ENCODE data around the gene AP1S3.

The AP1S3 gene

GRCh38 chr2:223753940-223754339 lies 83.4 kb downstream of the AP1S3 start:
- no peak overlapping the region for H3K9ac ChIP-seq (ENCODE audit: low read length)
- no peaks in the 10 kb centered on the region for H3K4me1 ChIP-seq (ENCODE audit: control insufficient read depth, low read depth, low read length)
- no peaks in the 10 kb centered on the region for H3K9me3 ChIP-seq (ENCODE audit: control insufficient read depth, low read depth, low read length)
- H3K27ac ChIP-seq (ENCODE audit: low read length): no peak overlapping the region
- H3K36me3 ChIP-seq (ENCODE audit: control insufficient read depth, low read depth, low read length): no peaks in the 10 kb centered on the region
- no peaks in the 10 kb centered on the region for H3K27me3 ChIP-seq (ENCODE audit: control insufficient read depth, insufficient read depth, low read length)
- no peak overlapping the region for H3K4me3 ChIP-seq (ENCODE audit: low read length)

DNA sequence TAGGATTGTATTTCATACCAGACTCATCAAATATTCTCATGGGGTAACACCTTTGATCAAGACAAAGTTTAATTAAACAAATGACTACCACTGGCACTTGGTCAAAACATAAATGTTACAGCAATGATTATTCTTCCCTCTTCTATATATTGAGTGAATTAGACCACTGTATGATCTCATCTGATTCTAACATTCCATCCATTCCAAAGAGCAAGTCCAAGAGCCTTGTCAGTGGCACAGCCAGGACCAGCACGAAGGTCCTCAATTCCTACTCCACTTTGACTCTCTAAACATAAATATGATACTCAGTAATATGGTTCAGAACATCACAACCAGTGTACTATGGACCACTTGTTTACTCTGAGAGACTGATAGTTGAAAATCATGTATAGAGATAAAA lies 86.4 kb downstream of the AP1S3 start:
- Histone ChIP-seq H3K4me1 (ENCODE audit: control insufficient read depth, low read depth, low read length) (no peaks in the 10 kb centered on the region), H3K9me3 (ENCODE audit: control insufficient read depth, low read depth, low read length) (no peaks in the 10 kb centered on the region), H3K36me3 (ENCODE audit: control insufficient read depth, low read depth, low read length) (no peaks in the 10 kb centered on the region), H3K9ac (ENCODE audit: low read length) (no peak overlapping the region), H3K27me3 (ENCODE audit: control insufficient read depth, insufficient read depth, low read length) (no peaks in the 10 kb centered on the region), H3K27ac (ENCODE audit: low read length) (no peak overlapping the region), H3K4me3 (ENCODE audit: low read length) (no peak overlapping the region)

GRCh38 chr2:223747392-223748042 lies 89.9 kb downstream of the AP1S3 start:
- H3K27ac ChIP-seq (ENCODE audit: low read length): no peak overlapping the region
- H3K9ac ChIP-seq (ENCODE audit: low read length): no peak overlapping the region
- no peaks in the 10 kb centered on the region for H3K4me1 ChIP-seq (ENCODE audit: control insufficient read depth, low read depth, low read length)

GRCh38 chr2:223746611-223747010 lies 90.8 kb downstream of the AP1S3 start:
- H3K9ac ChIP-seq (ENCODE audit: low read length): no peak overlapping the region
- no peak overlapping the region for H3K4me3 ChIP-seq (ENCODE audit: low read length)
- no peaks in the 10 kb centered on the region for H3K4me1 ChIP-seq (ENCODE audit: control insufficient read depth, low read depth, low read length)
- no peak overlapping the region for H3K27ac ChIP-seq (ENCODE audit: low read length)
- H3K36me3 ChIP-seq (ENCODE audit: control insufficient read depth, low read depth, low read length): no peaks in the 10 kb centered on the region
- H3K27me3 ChIP-seq (ENCODE audit: control insufficient read depth, insufficient read depth, low read length): no peaks in the 10 kb centered on the region
- no peaks in the 10 kb centered on the region for H3K9me3 ChIP-seq (ENCODE audit: control insufficient read depth, low read depth, low read length)

More at GRCh38 chr2:223747392-223748042, 89.9 kb downstream of the AP1S3 start:
- Histone ChIP-seq H3K4me3 (ENCODE audit: low read length) (no peak overlapping the region), H3K36me3 (ENCODE audit: control insufficient read depth, low read depth, low read length) (no peaks in the 10 kb centered on the region), H3K27me3 (ENCODE audit: control insufficient read depth, insufficient read depth, low read length) (no peaks in the 10 kb centered on the region), H3K9me3 (ENCODE audit: control insufficient read depth, low read depth, low read length) (no peaks in the 10 kb centered on the region)

GRCh38 chr2:223744580-223744979 lies 92.8 kb downstream of the AP1S3 start:
- H3K27me3 ChIP-seq (ENCODE audit: control insufficient read depth, insufficient read depth, low read length): no peaks in the 10 kb centered on the region
- no peaks in the 10 kb centered on the region for H3K36me3 ChIP-seq (ENCODE audit: control insufficient read depth, low read depth, low read length)
- H3K9ac ChIP-seq (ENCODE audit: low read length): no peak overlapping the region
- H3K4me1 ChIP-seq (ENCODE audit: control insufficient read depth, low read depth, low read length): no peaks in the 10 kb centered on the region
- no peak overlapping the region for H3K27ac ChIP-seq (ENCODE audit: low read length)
- H3K9me3 ChIP-seq (ENCODE audit: control insufficient read depth, low read depth, low read length): no peaks in the 10 kb centered on the region
- no peak overlapping the region for H3K4me3 ChIP-seq (ENCODE audit: low read length)

- H3K4me1 ChIP-seq (ENCODE audit: control insufficient read depth, low read depth, low read length): no peaks in the 10 kb centered on the region
- no peak overlapping the region for H3K27ac ChIP-seq (ENCODE audit: low read length)
- no peak overlapping the region for H3K9ac ChIP-seq (ENCODE audit: low read length)
- no peaks in the 10 kb centered on the region for H3K27me3 ChIP-seq (ENCODE audit: control insufficient read depth, insufficient read depth, low read length)
- H3K36me3 ChIP-seq (ENCODE audit: control insufficient read depth, low read depth, low read length): no peaks in the 10 kb centered on the region
- H3K4me3 ChIP-seq (ENCODE audit: low read length): no peak overlapping the region
- no peaks in the 10 kb centered on the region for H3K9me3 ChIP-seq (ENCODE audit: control insufficient read depth, low read depth, low read length)
Measured at GRCh38 chr2:223740679-223741078, 96.7 kb downstream of the AP1S3 start.

- Histone ChIP-seq H3K27me3 (ENCODE audit: control insufficient read depth, insufficient read depth, low read length) (no peaks in the 10 kb centered on the region), H3K27ac (ENCODE audit: low read length) (no peak overlapping the region), H3K4me1 (ENCODE audit: control insufficient read depth, low read depth, low read length) (no peaks in the 10 kb centered on the region), H3K9me3 (ENCODE audit: control insufficient read depth, low read depth, low read length) (no peaks in the 10 kb centered on the region), H3K9ac (ENCODE audit: low read length) (no peak overlapping the region), H3K36me3 (ENCODE audit: control insufficient read depth, low read depth, low read length) (no peaks in the 10 kb centered on the region), H3K4me3 (ENCODE audit: low read length) (no peak overlapping the region)
Measured at GRCh38 chr2:223737207-223737606, 100.2 kb downstream of the AP1S3 start.

DNA sequence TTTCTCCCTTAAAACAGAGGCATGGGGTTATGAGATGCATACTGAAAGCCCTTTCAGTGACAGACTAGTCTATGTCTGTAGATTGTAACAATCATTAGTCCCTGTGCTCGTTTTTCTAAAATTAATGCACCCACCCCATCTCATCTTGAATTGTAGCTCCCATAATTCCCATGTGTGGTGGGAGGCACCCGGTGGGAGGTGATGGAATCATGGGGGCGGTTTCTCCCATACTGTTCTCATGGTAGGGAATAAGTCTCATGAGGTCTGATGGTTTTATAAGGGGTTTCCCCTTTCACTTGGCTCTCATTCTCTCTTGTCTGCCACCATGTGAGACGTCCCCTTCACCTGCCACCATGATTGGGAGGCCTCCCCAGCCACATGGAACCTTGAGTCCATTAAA lies 100.9 kb downstream of the AP1S3 start:
- Histone ChIP-seq H3K9me3 (ENCODE audit: control insufficient read depth, low read depth, low read length) (no peaks in the 10 kb centered on the region), H3K27ac (ENCODE audit: low read length) (no peak overlapping the region), H3K4me3 (ENCODE audit: low read length) (no peak overlapping the region), H3K9ac (ENCODE audit: low read length) (no peak overlapping the region), H3K36me3 (ENCODE audit: control insufficient read depth, low read depth, low read length) (no peaks in the 10 kb centered on the region), H3K4me1 (ENCODE audit: control insufficient read depth, low read depth, low read length) (no peaks in the 10 kb centered on the region), H3K27me3 (ENCODE audit: control insufficient read depth, insufficient read depth, low read length) (no peaks in the 10 kb centered on the region)

GRCh38 chr2:223735659-223736244 lies 101.6 kb downstream of the AP1S3 start:
- Histone ChIP-seq H3K27ac (ENCODE audit: low read length) (no peak overlapping the region), H3K4me3 (ENCODE audit: low read length) (no peak overlapping the region), H3K9me3 (ENCODE audit: control insufficient read depth, low read depth, low read length) (no peaks in the 10 kb centered on the region), H3K4me1 (ENCODE audit: control insufficient read depth, low read depth, low read length) (no peaks in the 10 kb centered on the region), H3K9ac (ENCODE audit: low read length) (no peak overlapping the region), H3K36me3 (ENCODE audit: control insufficient read depth, low read depth, low read length) (no peaks in the 10 kb centered on the region), H3K27me3 (ENCODE audit: control insufficient read depth, insufficient read depth, low read length) (no peaks in the 10 kb centered on the region)

DNA sequence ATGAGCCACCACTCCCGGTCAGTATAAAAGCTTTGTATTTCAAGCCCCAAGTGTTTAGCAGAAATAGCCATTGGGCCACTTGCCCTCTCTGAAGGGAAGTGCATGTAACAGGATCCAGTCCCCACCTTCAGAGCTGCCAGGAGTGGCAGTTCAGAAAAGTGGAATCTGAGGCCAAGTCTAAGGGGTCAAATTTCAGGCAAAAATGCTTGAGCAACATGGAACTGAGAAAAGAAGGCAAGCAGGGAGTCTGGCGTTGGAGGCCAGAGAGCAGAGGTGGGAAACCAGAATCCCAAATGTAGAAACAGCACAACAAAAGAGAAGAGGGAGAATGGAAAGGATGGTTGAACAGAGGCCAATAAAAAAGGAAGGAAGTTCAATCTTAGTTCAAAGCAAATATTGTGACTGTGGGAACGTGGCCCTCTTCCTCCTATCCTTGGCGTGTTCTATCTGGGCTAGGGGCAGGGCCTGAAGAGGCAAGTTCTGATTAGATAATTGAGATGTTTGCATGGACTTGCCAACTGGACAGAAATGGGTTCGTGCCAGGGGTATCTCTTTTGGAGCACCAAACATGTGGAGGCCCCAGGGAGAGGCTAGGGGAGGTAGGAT lies 102.2 kb downstream of the AP1S3 start:
- no peaks in the 10 kb centered on the region for H3K36me3 ChIP-seq (ENCODE audit: control insufficient read depth, low read depth, low read length)
- no peak overlapping the region for H3K4me3 ChIP-seq (ENCODE audit: low read length)
- H3K9me3 ChIP-seq (ENCODE audit: control insufficient read depth, low read depth, low read length): no peaks in the 10 kb centered on the region
- H3K27me3 ChIP-seq (ENCODE audit: control insufficient read depth, insufficient read depth, low read length): no peaks in the 10 kb centered on the region
- no peak overlapping the region for H3K9ac ChIP-seq (ENCODE audit: low read length)
- no peak overlapping the region for H3K27ac ChIP-seq (ENCODE audit: low read length)
- no peaks in the 10 kb centered on the region for H3K4me1 ChIP-seq (ENCODE audit: control insufficient read depth, low read depth, low read length)

GRCh38 chr2:223734346-223734745 lies 103.0 kb downstream of the AP1S3 start:
- no peaks in the 10 kb centered on the region for H3K4me1 ChIP-seq (ENCODE audit: control insufficient read depth, low read depth, low read length)
- no peak overlapping the region for H3K4me3 ChIP-seq (ENCODE audit: low read length)
- H3K27ac ChIP-seq (ENCODE audit: low read length): no peak overlapping the region
- no peaks in the 10 kb centered on the region for H3K9me3 ChIP-seq (ENCODE audit: control insufficient read depth, low read depth, low read length)
- no peaks in the 10 kb centered on the region for H3K27me3 ChIP-seq (ENCODE audit: control insufficient read depth, insufficient read depth, low read length)
- no peaks in the 10 kb centered on the region for H3K36me3 ChIP-seq (ENCODE audit: control insufficient read depth, low read depth, low read length)
- no peak overlapping the region for H3K9ac ChIP-seq (ENCODE audit: low read length)

- Histone ChIP-seq H3K36me3 (ENCODE audit: control insufficient read depth, low read depth, low read length) (no peaks in the 10 kb centered on the region), H3K9ac (ENCODE audit: low read length) (no peak overlapping the region), H3K4me3 (ENCODE audit: low read length) (no peak overlapping the region), H3K27me3 (ENCODE audit: control insufficient read depth, insufficient read depth, low read length) (no peaks in the 10 kb centered on the region), H3K4me1 (ENCODE audit: control insufficient read depth, low read depth, low read length) (peaks cover 4% of the 10 kb centered on the region), H3K27ac (ENCODE audit: low read length) (no peak overlapping the region), H3K9me3 (ENCODE audit: control insufficient read depth, low read depth, low read length) (no peaks in the 10 kb centered on the region)
Measured at GRCh38 chr2:223732346-223732745, 105.0 kb downstream of the AP1S3 start.
